GM19468 (cell line): ENCODE results near the gene MRGPRG.

Source experiments
- ATAC-seq: cut with Tn5 transposase; IDR thresholded peaks from one replicate; pipeline ENCODE4 v1.9.1; 2021; ENCODE audit warnings: mild to moderate bottlenecking, moderate library complexity, moderate number of reproducible peaks; ENCODE audit not compliant: unreplicated experiment; ENCODE audit errors: extremely low read depth

Gene MRGPRG

GRCh38 chr11:3226846-3227567 lies 8.4 kb upstream of the MRGPRG start:
- no peak for ATAC-seq

- ATAC-seq: no peak
Measured at GRCh38 chr11:3225826-3226750, 7.5 kb upstream of the MRGPRG start.

DNA sequence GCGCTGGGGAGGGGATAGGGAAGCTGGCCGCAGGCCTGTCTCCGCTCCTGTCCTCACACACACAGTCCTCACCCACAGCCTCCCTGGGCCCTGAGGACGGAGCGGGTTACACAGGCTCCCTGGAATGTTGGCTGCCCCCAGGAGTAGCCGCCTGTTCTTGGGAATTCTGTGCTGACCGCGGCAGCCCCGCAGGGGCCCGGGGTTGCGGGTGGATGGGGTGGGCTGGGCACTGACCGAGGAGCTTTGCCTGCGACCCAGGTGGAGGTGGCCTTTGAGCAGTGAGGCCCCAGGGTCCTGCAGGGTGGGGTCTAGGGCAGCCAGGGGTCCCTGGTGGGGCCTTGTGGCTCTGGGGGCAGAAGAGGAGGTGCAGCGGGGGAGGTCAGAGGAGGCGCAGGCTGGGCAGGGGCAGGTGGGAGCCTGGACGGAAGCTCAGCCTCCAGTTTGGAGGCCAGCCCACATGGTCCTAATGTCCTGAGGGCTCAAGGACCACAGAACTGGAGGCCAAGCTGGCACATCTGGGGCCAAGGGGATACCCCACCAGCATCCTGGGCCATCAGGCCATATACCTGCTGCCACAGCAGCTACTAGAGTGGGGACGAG lies 6.6 kb upstream of the MRGPRG start:
- ATAC-seq: no peak

- no peak for ATAC-seq
Measured at GRCh38 chr11:3224401-3225057, 5.9 kb upstream of the MRGPRG start.

- no peak for ATAC-seq
Measured at GRCh38 chr11:3223932-3224381, 5.3 kb upstream of the MRGPRG start.

- no peak for ATAC-seq
Measured at GRCh38 chr11:3222941-3223915, 4.6 kb upstream of the MRGPRG start.

- ATAC-seq: no peak
Measured at GRCh38 chr11:3222003-3222855, 3.6 kb upstream of the MRGPRG start.

GRCh38 chr11:3221408-3222002 lies 2.9 kb upstream of the MRGPRG start:
- ATAC-seq: no peak

- ATAC-seq: no peak
Measured at GRCh38 chr11:3220521-3221407, 2.2 kb upstream of the MRGPRG start.

- ATAC-seq: no peak
Measured at GRCh38 chr11:3220101-3220500, 1.5 kb upstream of the MRGPRG start.

GRCh38 chr11:3219281-3219892 lies 774 bp upstream of the MRGPRG start:
- ATAC-seq: no peak

GRCh38 chr11:3217818-3218482 lies 663 bp downstream of the MRGPRG start:
- ATAC-seq: no peak

DNA sequence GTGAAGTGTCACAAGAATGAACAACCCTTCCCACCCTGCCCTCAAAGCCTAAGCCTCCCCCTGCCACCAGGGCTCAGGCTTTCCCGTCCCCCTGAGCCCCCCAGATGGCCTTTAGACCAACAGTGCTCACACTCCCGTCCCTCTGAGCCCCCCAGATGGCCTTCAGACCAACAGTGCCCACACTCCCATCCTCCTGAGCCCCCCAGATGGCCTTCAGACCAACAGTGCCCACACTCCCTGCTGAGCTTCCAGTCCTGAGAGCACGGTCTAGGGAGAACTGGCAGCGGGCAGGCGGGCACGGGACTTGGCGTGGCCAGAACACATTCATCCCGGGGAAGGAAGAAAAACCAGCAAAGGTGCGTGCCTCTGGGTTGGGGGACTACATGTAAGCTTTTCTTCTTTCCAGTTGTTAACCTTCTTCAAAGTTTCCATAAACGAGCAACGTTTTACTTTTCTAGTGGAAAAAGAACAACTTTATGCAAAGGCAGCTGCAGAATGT lies 2.5 kb downstream of the MRGPRG start:
- ATAC-seq: no peak

GRCh38 chr11:3215346-3216026 lies 3.1 kb downstream of the MRGPRG start:
- ATAC-seq: no peak

DNA sequence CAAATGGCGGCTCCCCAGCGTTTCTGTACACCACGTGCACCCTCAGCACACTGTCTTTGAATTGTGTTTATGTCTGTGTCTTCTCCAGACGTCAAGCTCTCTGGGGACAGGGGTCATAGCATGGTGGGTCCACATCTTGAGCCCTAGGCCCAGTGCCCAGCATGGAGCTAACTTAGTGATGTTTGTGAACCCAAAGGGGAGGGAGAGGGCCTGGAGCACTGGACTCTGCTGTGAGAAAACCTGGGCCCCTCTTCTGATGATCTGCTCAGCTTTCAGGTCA lies 4.3 kb downstream of the MRGPRG start:
- no peak for ATAC-seq
